Choroid plexus epithelial cell (primary cell): ENCODE measurements around the gene RBP3.

ENCODE experiments used
- DNase-seq: peaks from one replicate; pipeline ENCODE4 v3.0.0-alpha.2; 2010; ENCODE audit warnings: low read depth
- H3K4me3 ChIP-seq: 2 replicates; pipeline ENCODE4 v1.5.1; 2011; ENCODE audit warnings: low read depth, mild to moderate bottlenecking, control low read depth, low read length, moderate library complexity
- TF ChIP-seq, protein P1 (sequence below): conservative IDR thresholded peaks from 2 replicates; pipeline ENCODE4 v1.5.1; 2011; ENCODE audit warnings: low read depth, mild to moderate bottlenecking, control low read depth, inconsistent platforms, low read length, moderate library complexity

RBP3 gene

GRCh38 chr10:47311193-47311931 is 36.8 kb upstream of the RBP3 start:
- TF ChIP-seq, protein P1, sequence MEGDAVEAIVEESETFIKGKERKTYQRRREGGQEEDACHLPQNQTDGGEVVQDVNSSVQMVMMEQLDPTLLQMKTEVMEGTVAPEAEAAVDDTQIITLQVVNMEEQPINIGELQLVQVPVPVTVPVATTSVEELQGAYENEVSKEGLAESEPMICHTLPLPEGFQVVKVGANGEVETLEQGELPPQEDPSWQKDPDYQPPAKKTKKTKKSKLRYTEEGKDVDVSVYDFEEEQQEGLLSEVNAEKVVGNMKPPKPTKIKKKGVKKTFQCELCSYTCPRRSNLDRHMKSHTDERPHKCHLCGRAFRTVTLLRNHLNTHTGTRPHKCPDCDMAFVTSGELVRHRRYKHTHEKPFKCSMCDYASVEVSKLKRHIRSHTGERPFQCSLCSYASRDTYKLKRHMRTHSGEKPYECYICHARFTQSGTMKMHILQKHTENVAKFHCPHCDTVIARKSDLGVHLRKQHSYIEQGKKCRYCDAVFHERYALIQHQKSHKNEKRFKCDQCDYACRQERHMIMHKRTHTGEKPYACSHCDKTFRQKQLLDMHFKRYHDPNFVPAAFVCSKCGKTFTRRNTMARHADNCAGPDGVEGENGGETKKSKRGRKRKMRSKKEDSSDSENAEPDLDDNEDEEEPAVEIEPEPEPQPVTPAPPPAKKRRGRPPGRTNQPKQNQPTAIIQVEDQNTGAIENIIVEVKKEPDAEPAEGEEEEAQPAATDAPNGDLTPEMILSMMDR = no peak
- no peak overlapping the region for H3K4me3 ChIP-seq
- peak; percentile 21 for DNase-seq

GRCh38 chr10:47311932-47312662 is 36.1 kb upstream of the RBP3 start:
- no peak overlapping the region for H3K4me3 ChIP-seq
- DNase-seq = peak; percentile 79
- TF ChIP-seq, protein P1 = peak; percentile 95

DNA sequence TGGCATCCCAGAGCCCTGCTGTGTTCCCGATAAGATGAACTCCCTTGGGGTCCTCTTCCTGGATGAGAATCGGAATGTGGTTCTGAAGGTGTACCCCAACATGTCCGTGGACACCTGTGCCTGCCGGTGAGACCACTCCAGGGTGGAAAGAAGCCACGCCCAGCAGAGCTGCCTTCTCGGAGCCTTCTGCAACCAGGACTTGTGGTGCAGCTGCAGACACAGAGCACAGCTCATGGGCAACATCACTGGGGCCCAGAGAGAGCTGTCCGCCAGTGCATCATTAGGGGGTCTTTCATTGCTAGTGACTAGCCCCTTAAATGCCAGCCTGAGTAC is 35.5 kb upstream of the RBP3 start:
- no peak for DNase-seq
- TF ChIP-seq, protein P1 = no peak
- H3K4me3 ChIP-seq = no peak overlapping the region

DNA sequence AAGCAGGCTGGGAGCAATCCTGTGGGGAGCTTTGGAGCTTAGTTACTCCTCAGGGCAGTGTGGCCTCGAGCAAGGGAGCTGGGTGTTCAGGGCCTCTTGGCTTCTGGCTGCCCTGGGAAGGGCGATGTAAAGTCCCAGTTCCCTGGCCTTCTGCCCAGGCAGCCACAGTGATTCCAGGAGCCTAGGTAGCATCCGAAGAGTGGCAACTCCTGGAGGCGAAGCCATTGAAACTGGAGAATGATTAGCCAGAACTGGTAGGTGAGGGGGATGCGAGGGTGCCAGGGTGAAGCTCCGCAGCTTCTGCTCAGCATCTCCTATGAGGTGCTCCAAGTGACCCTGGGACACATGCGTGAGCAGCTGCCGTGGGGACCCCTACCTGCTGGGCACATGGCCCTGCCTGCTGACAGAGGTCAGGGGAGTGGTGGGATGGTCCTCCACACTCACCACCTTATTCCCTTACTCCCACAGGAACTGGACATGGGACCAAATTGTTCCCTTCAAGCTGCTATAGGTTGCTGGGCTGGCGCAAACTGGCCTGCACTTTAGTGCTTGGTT is 33.7 kb upstream of the RBP3 start:
- no peak for DNase-seq
- TF ChIP-seq, protein P1 = no peak
- no peak overlapping the region for H3K4me3 ChIP-seq

GRCh38 chr10:47315421-47315820 is 32.7 kb upstream of the RBP3 start:
- DNase-seq = no peak
- H3K4me3 ChIP-seq = no peak overlapping the region
- TF ChIP-seq, protein P1 = no peak

DNA sequence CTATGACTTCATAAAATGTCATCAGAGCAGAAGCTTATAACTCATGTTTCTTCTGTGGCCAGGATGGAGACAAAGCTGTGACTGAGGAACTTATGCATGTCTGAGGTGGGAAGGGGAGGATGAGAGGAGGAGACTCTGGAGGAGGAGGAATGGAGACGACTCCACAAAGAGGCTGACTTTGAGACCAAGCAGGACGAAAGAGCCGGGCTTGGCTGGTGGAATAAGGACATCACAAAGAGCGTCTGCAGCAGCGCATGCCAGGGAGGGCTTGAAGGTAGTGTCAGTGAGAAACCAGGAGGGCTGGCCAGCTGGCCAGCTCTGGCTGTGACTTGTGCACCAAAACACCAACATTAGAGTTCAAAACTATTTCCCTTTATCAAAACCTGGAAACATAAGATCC is 32.0 kb upstream of the RBP3 start:
- no peak for DNase-seq
- TF ChIP-seq, protein P1 = no peak
- no peak overlapping the region for H3K4me3 ChIP-seq
